ENCODE data around the gene MACROH2A2.

The MACROH2A2 gene

GRCh38 chr10:70114902-70115301, 62.3 kb downstream of the MACROH2A2 start:
- no peak overlapping the region for H3K4me3 ChIP-seq (ENCODE audit: low read length)
- no peak for DNase-seq (ENCODE audit: low read depth)
- TF ChIP-seq CTCF (conservative IDR thresholded peaks at IDR 0.05; ENCODE audit: low read length): no peak

- no peak overlapping the region for H3K4me3 ChIP-seq (ENCODE audit: low read length)
- DNase-seq (ENCODE audit: low read depth): peak; percentile 15
- TF ChIP-seq CTCF (conservative IDR thresholded peaks at IDR 0.05; ENCODE audit: low read length): peak; percentile 78
Measured at GRCh38 chr10:70115948-70116682, 63.5 kb downstream of the MACROH2A2 start.

- TF ChIP-seq CTCF (conservative IDR thresholded peaks at IDR 0.05; ENCODE audit: low read length): no peak
- no peak for DNase-seq (ENCODE audit: low read depth)
- no peak overlapping the region for H3K4me3 ChIP-seq (ENCODE audit: low read length)
Measured at GRCh38 chr10:70117646-70118045, 65.0 kb downstream of the MACROH2A2 start.

GRCh38 chr10:70118196-70118595, 65.5 kb downstream of the MACROH2A2 start:
- DNase-seq (ENCODE audit: low read depth): no peak
- TF ChIP-seq CTCF (conservative IDR thresholded peaks at IDR 0.05; ENCODE audit: low read length): no peak
- H3K4me3 ChIP-seq (ENCODE audit: low read length): no peak overlapping the region

- H3K4me3 ChIP-seq (ENCODE audit: low read length): no peak overlapping the region
- TF ChIP-seq CTCF (conservative IDR thresholded peaks at IDR 0.05; ENCODE audit: low read length): no peak
- DNase-seq (ENCODE audit: low read depth): no peak
Measured at GRCh38 chr10:70119197-70119596, 66.6 kb downstream of the MACROH2A2 start.

GRCh38 chr10:70119623-70120022, 67.0 kb downstream of the MACROH2A2 start:
- TF ChIP-seq CTCF (conservative IDR thresholded peaks at IDR 0.05; ENCODE audit: low read length): no peak
- no peak for DNase-seq (ENCODE audit: low read depth)
- H3K4me3 ChIP-seq (ENCODE audit: low read length): no peak overlapping the region

- H3K4me3 ChIP-seq (ENCODE audit: low read length): no peak overlapping the region
- DNase-seq (ENCODE audit: low read depth): no peak
- no peak for TF ChIP-seq CTCF (conservative IDR thresholded peaks at IDR 0.05; ENCODE audit: low read length)
Measured at GRCh38 chr10:70120417-70120816, 67.8 kb downstream of the MACROH2A2 start.
